ENCODE measurements around the gene PRMT7.

The PRMT7 gene

GRCh38 chr16:68350813-68351350, 40.1 kb downstream of the PRMT7 start:
- no peak for TF ChIP-seq CTCF (IDR thresholded peaks at IDR 0.05; ENCODE audit: low read depth, low read length)
- H3K4me3 ChIP-seq (ENCODE audit: low read depth, low read length) = no peak overlapping the region

GRCh38 chr16:68351463-68351862, 40.6 kb downstream of the PRMT7 start:
- TF ChIP-seq CTCF (IDR thresholded peaks at IDR 0.05; ENCODE audit: low read depth, low read length) = no peak
- H3K4me3 ChIP-seq (ENCODE audit: low read depth, low read length) = no peak overlapping the region

- no peak overlapping the region for H3K4me3 ChIP-seq (ENCODE audit: low read depth, low read length)
- TF ChIP-seq CTCF (IDR thresholded peaks at IDR 0.05; ENCODE audit: low read depth, low read length) = no peak
Observed at GRCh38 chr16:68351991-68352431, 41.2 kb downstream of the PRMT7 start.

- H3K4me3 ChIP-seq (ENCODE audit: low read depth, low read length) = no peak overlapping the region
- TF ChIP-seq CTCF (IDR thresholded peaks at IDR 0.05; ENCODE audit: low read depth, low read length) = no peak
Observed at GRCh38 chr16:68353366-68353765, 42.5 kb downstream of the PRMT7 start.

GRCh38 chr16:68354816-68355215, 44.0 kb downstream of the PRMT7 start:
- TF ChIP-seq CTCF (IDR thresholded peaks at IDR 0.05; ENCODE audit: low read depth, low read length) = no peak
- no peak overlapping the region for H3K4me3 ChIP-seq (ENCODE audit: low read depth, low read length)

- H3K4me3 ChIP-seq (ENCODE audit: low read depth, low read length) = no peak overlapping the region
- TF ChIP-seq CTCF (IDR thresholded peaks at IDR 0.05; ENCODE audit: low read depth, low read length) = no peak
Observed at GRCh38 chr16:68355447-68356248, 44.8 kb downstream of the PRMT7 start.

GRCh38 chr16:68356249-68356918, 45.6 kb downstream of the PRMT7 start:
- TF ChIP-seq CTCF (IDR thresholded peaks at IDR 0.05; ENCODE audit: low read depth, low read length) = no peak
- H3K4me3 ChIP-seq (ENCODE audit: low read depth, low read length) = no peak overlapping the region

Measured in WI38 (cell line).